AG08395 (cell line): Measurements from ENCODE around the gene HMX1.

Experiments used
- DNase-seq: peaks from one replicate; pipeline ENCODE4 v3.0.0; 2012; ENCODE audit warnings: mixed read lengths, low spot score

Gene HMX1

DNA sequence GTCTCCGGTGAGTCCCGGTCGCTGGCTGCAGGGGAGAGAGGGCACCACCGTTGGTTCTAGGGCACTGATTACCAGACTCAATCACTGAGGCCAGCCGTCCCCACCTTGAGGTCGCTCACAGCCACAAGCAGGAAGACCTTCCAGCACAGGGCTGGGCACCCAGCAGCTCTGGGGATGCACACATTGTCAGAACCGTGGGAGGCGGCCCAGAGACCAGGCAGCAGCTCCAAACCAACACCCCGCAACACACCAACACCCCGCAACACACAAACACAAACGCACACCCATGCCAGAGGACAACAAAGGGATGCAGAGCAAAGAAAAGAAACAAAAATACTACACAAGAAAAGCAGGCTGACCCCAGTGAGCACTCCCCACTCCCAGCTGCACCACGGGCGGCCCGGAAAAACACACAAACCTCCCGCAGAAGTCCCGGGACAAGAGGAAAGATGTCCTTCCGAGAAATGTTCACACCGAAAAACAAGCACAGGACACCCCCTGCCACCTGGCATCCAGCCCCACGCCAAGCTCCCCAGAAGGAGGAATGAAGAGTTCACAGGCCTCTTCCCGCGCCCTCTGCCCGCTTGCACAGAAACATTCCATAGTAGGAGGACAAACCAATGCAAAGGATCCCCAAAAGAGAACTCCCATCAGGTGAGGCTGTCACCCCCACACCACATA is 3.2 kb downstream of the HMX1 start:
- DNase-seq = no peak

- DNase-seq = no peak
Observed at GRCh38 chr4:8867624-8868320, 3.9 kb downstream of the HMX1 start.

- no peak for DNase-seq
Observed at GRCh38 chr4:8866828-8867623, 4.6 kb downstream of the HMX1 start.

DNA sequence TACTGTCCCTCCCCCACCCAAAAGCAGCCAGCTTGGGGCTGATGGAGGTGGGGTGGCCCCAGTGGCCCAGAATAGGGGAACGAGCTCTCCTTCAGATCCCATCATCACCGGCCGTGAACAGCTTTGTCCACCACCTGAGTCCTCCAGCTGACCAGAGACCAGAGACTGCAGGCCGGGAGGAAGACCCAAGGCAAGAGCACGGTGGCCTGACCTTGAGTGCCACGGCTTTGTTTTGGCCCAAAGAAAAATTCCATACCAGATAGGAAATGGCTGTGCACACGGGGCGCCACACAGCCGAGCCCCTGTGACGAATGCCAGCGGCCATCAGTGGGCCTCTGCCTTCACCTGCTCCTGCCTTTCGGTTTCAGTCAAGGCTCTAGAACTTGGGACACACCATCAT is 5.2 kb downstream of the HMX1 start:
- DNase-seq = no peak

- no peak for DNase-seq
Observed at GRCh38 chr4:8865681-8866310, 5.8 kb downstream of the HMX1 start.

- no peak for DNase-seq
Observed at GRCh38 chr4:8864912-8865680, 6.5 kb downstream of the HMX1 start.

GRCh38 chr4:8863686-8864682 is 7.7 kb downstream of the HMX1 start:
- DNase-seq = no peak

DNA sequence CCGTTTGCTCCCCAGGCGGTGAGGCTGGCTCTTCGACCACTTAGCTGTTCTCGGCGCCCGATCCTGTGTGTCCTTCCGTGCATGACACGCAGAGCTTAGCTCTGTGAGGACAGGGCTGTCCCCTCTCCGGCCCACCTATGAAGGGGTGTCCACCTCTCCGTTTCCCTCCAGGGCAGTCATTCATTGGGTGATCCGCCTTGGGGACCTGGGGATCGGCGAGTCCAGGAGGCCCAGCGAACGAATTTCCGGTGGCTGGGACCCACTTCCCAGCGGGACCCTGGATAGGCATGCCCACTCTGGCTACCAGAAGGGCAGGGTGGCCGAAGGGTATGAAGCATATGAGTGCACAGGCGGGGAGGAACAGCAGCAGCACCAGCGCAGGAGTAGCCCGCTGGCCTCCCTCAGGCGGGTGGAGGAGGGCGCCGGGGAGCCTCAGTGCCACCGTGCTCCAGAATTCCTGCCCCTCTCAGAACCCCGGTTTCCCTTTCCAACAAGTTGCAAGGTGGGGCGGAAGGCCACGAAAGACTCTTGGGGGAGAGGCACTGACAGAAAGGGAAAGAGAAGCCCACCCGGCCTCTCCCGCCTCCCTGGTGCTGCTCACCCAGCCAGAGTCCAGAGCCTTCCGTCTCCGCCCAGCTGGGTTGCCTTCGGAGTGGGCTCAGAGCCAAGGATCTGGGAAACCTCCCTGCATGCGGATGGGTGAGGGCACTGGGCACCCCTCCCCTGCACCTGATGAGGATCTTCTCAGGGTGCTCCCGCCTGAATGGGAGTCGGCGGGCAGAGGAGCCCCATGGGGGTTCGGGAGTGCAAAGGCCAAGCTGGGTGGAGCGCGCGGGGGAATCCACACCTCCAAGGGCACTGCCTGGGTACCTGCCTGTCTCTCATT is 8.6 kb downstream of the HMX1 start:
- DNase-seq = no peak

DNA sequence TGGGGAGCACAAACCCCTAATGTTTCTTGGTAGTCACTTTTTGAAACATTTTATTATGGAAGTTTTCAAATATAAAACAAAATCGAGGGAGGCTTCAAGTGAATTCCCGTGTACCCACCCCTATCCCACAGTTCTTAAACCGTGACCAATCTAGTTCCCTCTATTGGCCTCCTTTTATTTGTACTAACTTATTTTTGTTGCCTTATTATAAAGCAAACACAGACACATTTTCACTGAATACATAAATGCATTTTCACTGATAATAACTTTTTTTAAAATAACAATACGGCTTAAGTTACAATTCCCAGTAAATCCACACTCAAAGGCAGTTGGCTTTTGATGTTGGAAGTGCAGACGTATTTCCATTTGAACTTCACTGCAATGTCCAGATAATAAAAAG is 9.3 kb downstream of the HMX1 start:
- DNase-seq = no peak

DNA sequence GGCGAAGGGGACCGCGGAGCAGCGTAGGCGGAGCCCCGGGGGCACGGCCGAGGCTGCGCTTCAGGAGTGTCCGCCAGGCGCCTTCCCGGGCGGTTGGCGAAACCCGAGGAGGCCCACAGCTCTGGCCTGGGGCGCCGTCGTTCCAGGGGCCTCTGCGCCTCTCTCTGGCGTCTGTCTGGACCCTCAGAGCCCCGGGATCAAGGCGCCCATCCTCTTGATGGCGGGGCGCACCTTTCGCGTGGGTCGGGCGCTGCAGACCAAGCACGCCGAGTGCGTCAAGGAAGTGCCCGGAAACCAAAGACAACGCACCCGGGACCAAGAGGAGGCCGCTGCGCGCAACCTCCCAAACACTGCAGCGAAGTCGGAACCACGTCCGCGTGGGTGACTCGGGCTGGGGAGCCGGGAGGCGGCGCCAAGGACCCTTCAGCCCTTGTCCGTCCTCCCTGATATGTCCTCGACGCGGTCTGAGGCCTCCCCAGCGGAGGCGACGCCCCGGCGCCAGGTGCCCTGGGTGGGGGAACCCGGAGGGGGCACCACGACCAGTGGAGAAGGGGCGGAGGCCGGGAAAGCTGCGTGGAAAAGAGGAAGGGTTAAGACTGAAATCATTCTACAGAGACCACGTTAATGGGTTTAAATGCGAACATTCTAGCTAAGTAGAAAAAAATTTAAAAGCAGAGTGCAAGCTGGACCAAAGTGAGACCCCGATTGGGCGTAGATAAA is 9.9 kb downstream of the HMX1 start:
- no peak for DNase-seq

GRCh38 chr4:8860892-8861575 is 10.6 kb downstream of the HMX1 start:
- no peak for DNase-seq

DNA sequence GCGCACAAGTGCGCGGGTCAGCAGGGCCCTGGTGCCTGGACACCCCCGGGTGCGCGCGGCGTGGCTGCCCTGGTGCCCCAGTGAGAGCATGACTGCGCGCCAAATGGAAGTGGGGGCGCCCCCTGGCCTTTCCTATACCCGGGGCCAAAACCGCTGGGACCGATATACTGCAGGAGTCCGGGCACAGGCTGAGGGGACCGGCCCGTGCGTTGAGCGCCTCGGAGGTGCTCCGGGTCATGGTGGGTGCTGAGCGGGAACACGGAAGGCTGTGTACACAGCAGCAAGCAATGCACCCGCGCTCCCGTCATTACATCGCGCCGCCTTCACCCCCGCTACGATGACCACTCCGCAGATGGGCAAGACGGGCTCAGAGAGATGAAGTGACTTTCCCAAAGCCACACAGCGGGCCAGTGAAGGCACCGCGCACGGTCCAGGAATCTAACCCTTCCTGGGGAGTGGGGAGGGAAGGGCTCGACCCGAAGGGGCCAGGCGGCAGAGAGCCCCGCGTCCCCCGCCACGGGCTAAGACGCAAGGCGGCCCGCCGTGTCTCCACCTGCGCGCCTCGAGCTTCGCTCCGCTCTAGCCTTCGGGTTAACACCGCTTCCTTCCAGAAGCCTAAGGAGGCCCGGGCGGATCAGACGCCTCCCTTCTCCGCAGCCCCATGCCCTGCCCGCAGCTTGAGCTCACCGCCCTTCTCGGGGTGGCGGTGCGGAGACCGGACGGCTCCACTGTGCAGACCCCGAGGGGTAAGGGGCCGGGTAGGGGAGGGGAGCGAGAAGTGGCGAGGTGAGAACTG is 11.3 kb downstream of the HMX1 start:
- no peak for DNase-seq

DNA sequence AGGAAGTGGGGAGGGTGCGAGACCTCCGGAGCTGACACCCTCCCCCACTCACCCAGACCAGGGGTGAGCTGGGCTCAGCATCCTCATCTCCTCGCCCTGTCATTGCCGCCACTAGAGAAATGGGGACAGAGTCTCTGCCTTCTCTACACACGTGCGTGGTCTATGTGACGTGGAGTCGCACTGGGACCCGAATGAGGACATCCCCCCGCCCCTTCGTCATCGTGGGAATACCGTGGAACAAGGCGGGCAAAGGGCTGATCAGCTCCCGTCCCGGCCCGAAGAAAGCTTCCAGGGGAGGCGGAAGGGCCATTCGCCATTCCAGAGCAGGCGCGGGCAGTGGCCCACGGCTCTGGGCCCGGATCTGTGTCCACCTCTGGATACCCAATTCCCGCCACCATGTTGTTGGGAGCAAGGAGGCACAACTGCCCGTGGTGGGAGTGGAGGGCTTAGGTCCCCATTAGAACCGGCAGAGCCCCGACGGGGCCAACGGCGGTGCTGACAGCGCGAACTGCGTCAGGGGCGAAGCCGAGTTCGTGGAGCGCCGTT is 12.0 kb downstream of the HMX1 start:
- DNase-seq = no peak

DNA sequence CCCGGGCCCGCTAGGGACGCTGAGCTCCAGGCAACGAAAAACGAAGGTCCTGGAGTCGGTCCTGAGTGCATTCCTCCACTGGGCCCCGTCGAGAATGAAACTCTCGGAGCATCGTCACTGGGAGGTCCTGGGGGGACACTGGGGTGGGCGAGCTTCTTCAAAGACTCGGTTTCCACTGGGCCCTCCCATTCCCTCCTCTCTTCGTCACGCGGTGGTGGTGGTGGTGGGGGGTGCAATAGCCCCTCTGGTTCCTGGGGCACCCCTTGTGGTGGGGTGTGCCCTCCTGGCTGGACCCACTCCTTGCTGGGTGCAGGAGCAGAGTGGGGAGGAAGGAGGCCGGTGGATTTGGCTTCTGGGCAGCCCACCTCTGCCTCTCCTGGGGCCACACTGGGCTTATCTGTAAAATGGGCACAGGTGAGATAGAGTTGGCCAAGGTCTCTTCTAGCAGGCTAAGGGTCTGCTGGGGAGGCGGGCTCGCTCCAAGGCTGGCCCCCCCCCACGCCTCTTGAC is 12.9 kb downstream of the HMX1 start:
- DNase-seq = no peak

DNA sequence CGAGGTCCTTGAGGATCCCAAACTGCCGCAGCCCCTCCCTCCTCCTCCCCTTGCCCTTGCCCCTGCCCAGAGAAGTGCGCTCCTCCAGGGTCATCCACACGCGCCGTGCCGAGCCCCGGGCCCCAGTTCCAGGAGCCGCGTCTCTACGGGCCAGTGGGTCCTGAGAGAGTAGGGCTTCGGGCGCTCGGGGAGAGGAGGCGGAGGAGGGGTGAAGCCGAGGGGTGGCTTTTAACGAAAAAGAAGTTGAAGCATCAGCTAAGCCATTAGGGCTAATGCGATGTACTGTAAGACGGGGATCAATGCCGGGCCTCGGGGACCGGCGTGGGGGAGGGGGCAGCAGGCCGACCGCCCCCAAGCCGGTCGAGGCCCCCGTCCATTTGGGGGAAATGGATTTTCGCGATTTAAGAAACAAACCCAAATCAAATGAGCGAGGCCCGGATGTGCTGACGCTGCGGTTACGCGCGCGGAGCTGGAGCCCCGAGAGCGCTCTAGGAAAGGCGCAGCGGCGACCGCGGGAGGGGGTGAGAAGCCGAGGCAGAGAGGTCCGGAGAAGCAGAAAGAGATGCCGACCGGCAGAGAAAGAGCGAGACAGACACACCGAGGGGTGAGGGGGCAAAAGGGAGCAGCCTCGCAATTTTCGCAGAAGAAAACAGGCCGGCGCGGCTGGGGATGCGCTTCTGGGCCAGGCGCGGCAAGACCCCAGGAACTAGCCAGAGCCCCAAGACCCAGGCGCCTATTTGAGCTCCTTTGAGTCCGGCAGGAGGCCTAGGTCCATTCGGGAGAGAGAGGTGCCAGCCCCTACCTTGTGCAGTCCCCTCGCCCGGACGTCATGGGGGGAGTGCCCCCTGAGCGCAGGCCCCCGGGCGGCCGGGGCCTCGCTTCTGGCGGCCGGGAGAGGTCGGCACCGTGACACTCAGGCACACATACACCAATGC is 13.6 kb downstream of the HMX1 start:
- DNase-seq = no peak
